ENCODE results near the gene TMPRSS4. TPM values are rescaled to one million over a fixed set of nuclear protein-coding genes. Genes with fewer than 3 reads are reported as not detected.

Gene TMPRSS4
- polyA plus RNA-seq, 1 of the 3 experiments (the other 2 are of a cell fraction), result not detected

DNA sequence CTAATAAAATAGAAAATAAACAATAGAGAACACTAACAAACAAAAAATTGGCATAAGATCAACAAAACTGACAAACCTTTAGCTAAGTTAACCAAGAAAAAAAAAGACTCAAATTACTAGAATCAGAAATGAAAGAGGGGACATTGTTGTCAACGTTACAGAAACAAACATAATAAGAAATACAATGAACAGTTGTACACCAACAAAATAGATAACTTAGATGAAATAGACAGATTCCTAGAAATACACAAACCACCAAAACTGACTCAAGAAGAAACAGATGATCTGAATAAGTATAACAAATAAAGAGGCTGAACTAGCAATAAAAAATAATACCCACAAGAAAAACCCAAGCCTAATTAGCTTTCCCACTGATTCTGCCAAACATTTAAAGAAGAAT lies 34.7 kb upstream of the TMPRSS4 start:
- 24% methylated on average over 1 of the region's 1 CpG for WGBS (ENCODE audit: low lambda C conversion rate)
- H3K4me2 ChIP-seq, result no peak overlapping the region
- no peaks in the 10 kb centered on the region for H3K9me3 ChIP-seq
- H3K27ac ChIP-seq (ENCODE audit: low read depth in 2 of 2, low read length in 1 of 2), result no peak overlapping the region
- no peaks in the 10 kb centered on the region for H4K20me1 ChIP-seq (ENCODE audit: insufficient read depth)
- H3K36me3 ChIP-seq (replicated peaks in 1 of 2; ENCODE audit: control insufficient read depth in 1 of 2, insufficient read depth in 2 of 2, low read length in 1 of 2), result no peaks in the 10 kb centered on the region
- H3K9me2 ChIP-seq, result no peaks in the 10 kb centered on the region
- ChIA-PET CTCF (interaction anchor here (0.6 to 7.1 kb wide), 5 partner anchors 11 to 257 kb away, joined by 3 to 47 read pairs (median 3); no protein-coding TSS in a partner anchor), POLR2A (no interaction called here)
- H3K4me3 ChIP-seq (ENCODE audit: low read depth in 2 of 2, low read length in 1 of 2), result no peak overlapping the region
- H3F3A ChIP-seq (replicated peaks; ENCODE audit: insufficient read depth), result no peaks in the 10 kb centered on the region
- no peak for DNase-seq
- H3K27me3 ChIP-seq (ENCODE audit: insufficient read depth), result peaks cover 9% of the 10 kb centered on the region; the same call in 1 of the 2 replicates
- no peak overlapping the region for H2AFZ ChIP-seq (ENCODE audit: low read depth)
- H3K4me1 ChIP-seq (ENCODE audit: control insufficient read depth in 1 of 2, insufficient read depth in 2 of 2, low read depth in 1 of 2, low read length in 1 of 2), result no peaks in the 10 kb centered on the region
- no peak for TF ChIP-seq MEF2A (IDR thresholded peaks at IDR 0.05; ENCODE audit: borderline replicate concordance, low read depth)
- TF ChIP-seq MXI1 (IDR thresholded peaks at IDR 0.05; ENCODE audit: low read depth, low read length), result no peak
- no peak for TF ChIP-seq RAD21 (IDR thresholded peaks at IDR 0.05; ENCODE audit: low read length)
- H3K79me2 ChIP-seq (ENCODE audit: insufficient read depth), result no peaks in the 10 kb centered on the region
- H3K9ac ChIP-seq, result no peak overlapping the region

DNA sequence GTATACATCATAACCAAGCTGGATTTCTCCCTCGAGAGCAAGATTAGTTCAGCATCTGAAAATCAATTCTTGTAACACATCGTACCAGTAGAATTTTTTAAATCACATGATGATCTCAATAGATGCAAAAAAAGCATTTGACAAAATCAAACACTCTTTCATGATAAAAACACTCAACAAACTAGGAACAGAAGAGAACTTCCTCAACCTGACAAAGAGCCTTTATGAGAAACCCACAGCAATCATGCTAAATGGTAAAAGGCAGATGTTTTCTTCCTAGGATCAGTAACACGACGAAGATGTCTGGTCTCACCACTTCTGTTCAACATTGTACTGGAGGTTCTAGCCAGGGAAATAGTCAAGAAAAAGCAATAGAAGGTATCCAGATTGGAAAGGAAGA lies 34.1 kb upstream of the TMPRSS4 start:
- Histone ChIP-seq H3K4me1 (ENCODE audit: control insufficient read depth in 1 of 2, insufficient read depth in 2 of 2, low read depth in 1 of 2, low read length in 1 of 2) (no peaks in the 10 kb centered on the region), H3K9me2 (no peaks in the 10 kb centered on the region), H3K36me3 (replicated peaks in 1 of 2; ENCODE audit: control insufficient read depth in 1 of 2, insufficient read depth in 2 of 2, low read length in 1 of 2) (no peaks in the 10 kb centered on the region), H2AFZ (ENCODE audit: low read depth) (no peak overlapping the region), H3K9me3 (no peaks in the 10 kb centered on the region), H3K79me2 (ENCODE audit: insufficient read depth) (no peaks in the 10 kb centered on the region), H3K27me3 (ENCODE audit: insufficient read depth) (peaks cover 15% of the 10 kb centered on the region; the same call in 1 of the 2 replicates), H3K27ac (ENCODE audit: low read depth in 2 of 2, low read length in 1 of 2) (no peak overlapping the region), H3K4me3 (ENCODE audit: low read depth in 2 of 2, low read length in 1 of 2) (no peak overlapping the region), H4K20me1 (ENCODE audit: insufficient read depth) (no peaks in the 10 kb centered on the region), H3F3A (replicated peaks; ENCODE audit: insufficient read depth) (no peaks in the 10 kb centered on the region), H3K4me2 (no peak overlapping the region), H3K9ac (no peak overlapping the region)
- DNase-seq, result no peak
- 36% methylated on average over 4 of the region's 4 CpGs for WGBS (ENCODE audit: low lambda C conversion rate)
- POLR2A ChIA-PET, result no interaction called here
- TF ChIP-seq RXRA (IDR thresholded peaks at IDR 0.05; ENCODE audit: borderline replicate concordance, low read depth), result no peak
- TF ChIP-seq, protein P1, sequence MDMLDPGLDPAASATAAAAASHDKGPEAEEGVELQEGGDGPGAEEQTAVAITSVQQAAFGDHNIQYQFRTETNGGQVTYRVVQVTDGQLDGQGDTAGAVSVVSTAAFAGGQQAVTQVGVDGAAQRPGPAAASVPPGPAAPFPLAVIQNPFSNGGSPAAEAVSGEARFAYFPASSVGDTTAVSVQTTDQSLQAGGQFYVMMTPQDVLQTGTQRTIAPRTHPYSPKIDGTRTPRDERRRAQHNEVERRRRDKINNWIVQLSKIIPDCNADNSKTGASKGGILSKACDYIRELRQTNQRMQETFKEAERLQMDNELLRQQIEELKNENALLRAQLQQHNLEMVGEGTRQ (IDR thresholded peaks at IDR 0.05; ENCODE audit: borderline replicate concordance, low read depth, low read length), result no peak
- no peak for TF ChIP-seq CHD2 (IDR thresholded peaks at IDR 0.05; ENCODE audit: low read length, partially characterized antibody)
- TF ChIP-seq, protein P2, sequence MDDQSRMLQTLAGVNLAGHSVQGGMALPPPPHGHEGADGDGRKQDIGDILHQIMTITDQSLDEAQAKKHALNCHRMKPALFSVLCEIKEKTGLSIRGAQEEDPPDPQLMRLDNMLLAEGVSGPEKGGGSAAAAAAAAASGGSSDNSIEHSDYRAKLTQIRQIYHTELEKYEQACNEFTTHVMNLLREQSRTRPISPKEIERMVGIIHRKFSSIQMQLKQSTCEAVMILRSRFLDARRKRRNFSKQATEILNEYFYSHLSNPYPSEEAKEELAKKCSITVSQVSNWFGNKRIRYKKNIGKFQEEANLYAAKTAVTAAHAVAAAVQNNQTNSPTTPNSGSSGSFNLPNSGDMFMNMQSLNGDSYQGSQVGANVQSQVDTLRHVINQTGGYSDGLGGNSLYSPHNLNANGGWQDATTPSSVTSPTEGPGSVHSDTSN (IDR thresholded peaks at IDR 0.05), result no peak
- no peak for TF ChIP-seq SMC3 (IDR thresholded peaks at IDR 0.05; ENCODE audit: low read depth, low read length)
- TF ChIP-seq ELF1 (IDR thresholded peaks at IDR 0.05), result no peak
- no peak for TF ChIP-seq TCF12 (IDR thresholded peaks at IDR 0.05)
- no peak for TF ChIP-seq FOXM1 (IDR thresholded peaks at IDR 0.05; ENCODE audit: low read depth)
- CTCF ChIA-PET, result interaction anchor here (1.0 to 7.1 kb wide), 3 partner anchors 11 to 96 kb away, joined by 3 to 47 read pairs (median 4); no protein-coding TSS in a partner anchor

DNA sequence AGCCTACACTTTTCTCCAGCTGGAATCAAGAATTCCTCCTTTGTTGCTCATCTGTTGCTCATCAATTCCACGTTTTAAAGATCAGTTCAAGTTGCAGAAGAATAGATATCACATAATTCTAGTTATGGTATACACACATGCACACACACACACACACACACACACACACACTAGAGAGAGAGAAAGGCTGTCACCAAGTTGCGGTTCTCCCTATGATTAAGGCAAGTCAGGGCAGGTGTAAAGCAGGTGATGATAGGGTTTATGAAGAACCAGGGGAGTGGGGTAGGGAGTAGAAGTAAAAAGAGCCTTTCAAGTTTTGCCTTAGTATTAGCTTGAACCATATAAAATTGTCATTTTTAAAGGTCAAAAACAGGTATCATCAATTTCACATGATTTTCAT lies 31.7 kb upstream of the TMPRSS4 start:
- TF ChIP-seq RCOR1 (IDR thresholded peaks at IDR 0.05; ENCODE audit: low read length) (no peak), FOXJ3 (CRISPR knock-in tag; IDR thresholded peaks at IDR 0.05) (no peak), GABPA (IDR thresholded peaks at IDR 0.05; ENCODE audit: low read depth) (no peak), NFIC (IDR thresholded peaks at IDR 0.05; ENCODE audit: borderline replicate concordance) (no peak), CHD2 (IDR thresholded peaks at IDR 0.05; ENCODE audit: low read length, partially characterized antibody) (no peak), GATA2 (CRISPR knock-in tag; IDR thresholded peaks at IDR 0.05) (no peak), EP300 (IDR thresholded peaks at IDR 0.05; ENCODE audit: borderline replicate concordance in 1 of 2, low read depth in 1 of 2, low read length in 1 of 2) (no peak), ELF1 (IDR thresholded peaks at IDR 0.05) (no peak), YY1 (IDR thresholded peaks at IDR 0.05; ENCODE audit: low read depth) (no peak), TEAD4 (IDR thresholded peaks at IDR 0.05; ENCODE audit: borderline replicate concordance, insufficient read depth) (no peak), RXRA (IDR thresholded peaks at IDR 0.05; ENCODE audit: borderline replicate concordance, low read depth) (no peak)
- TF ChIP-seq, protein P3, sequence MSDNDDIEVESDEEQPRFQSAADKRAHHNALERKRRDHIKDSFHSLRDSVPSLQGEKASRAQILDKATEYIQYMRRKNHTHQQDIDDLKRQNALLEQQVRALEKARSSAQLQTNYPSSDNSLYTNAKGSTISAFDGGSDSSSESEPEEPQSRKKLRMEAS (IDR thresholded peaks at IDR 0.05; ENCODE audit: low read depth), result no peak
- TF ChIP-seq, protein P4, sequence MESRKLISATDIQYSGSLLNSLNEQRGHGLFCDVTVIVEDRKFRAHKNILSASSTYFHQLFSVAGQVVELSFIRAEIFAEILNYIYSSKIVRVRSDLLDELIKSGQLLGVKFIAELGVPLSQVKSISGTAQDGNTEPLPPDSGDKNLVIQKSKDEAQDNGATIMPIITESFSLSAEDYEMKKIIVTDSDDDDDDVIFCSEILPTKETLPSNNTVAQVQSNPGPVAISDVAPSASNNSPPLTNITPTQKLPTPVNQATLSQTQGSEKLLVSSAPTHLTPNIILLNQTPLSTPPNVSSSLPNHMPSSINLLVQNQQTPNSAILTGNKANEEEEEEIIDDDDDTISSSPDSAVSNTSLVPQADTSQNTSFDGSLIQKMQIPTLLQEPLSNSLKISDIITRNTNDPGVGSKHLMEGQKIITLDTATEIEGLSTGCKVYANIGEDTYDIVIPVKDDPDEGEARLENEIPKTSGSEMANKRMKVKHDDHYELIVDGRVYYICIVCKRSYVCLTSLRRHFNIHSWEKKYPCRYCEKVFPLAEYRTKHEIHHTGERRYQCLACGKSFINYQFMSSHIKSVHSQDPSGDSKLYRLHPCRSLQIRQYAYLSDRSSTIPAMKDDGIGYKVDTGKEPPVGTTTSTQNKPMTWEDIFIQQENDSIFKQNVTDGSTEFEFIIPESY (IDR thresholded peaks at IDR 0.05; ENCODE audit: borderline replicate concordance, low read depth), result no peak
- no peak overlapping the region for H3K4me2 ChIP-seq
- H3K79me2 ChIP-seq (ENCODE audit: insufficient read depth), result no peaks in the 10 kb centered on the region
- WGBS (ENCODE audit: low lambda C conversion rate), result 34% methylated on average over 2 of the region's 2 CpGs
- H3K4me1 ChIP-seq (ENCODE audit: control insufficient read depth in 1 of 2, insufficient read depth in 2 of 2, low read depth in 1 of 2, low read length in 1 of 2), result no peaks in the 10 kb centered on the region
- ChIA-PET POLR2A (no interaction called here), CTCF (interaction anchor here (0.7 to 4.2 kb wide), 5 partner anchors 8 to 619 kb away, joined by 3 to 12 read pairs (median 10); no protein-coding TSS in a partner anchor)
- no peaks in the 10 kb centered on the region for H3K9me2 ChIP-seq
- no peak overlapping the region for H2AFZ ChIP-seq (ENCODE audit: low read depth)
- H3K27me3 ChIP-seq (ENCODE audit: insufficient read depth), result peaks cover 8% of the 10 kb centered on the region; the same call in 1 of the 2 replicates
- H3K27ac ChIP-seq (ENCODE audit: low read depth in 2 of 2, low read length in 1 of 2), result no peak overlapping the region
- no peak for DNase-seq
- no peaks in the 10 kb centered on the region for H3K36me3 ChIP-seq (replicated peaks in 1 of 2; ENCODE audit: control insufficient read depth in 1 of 2, insufficient read depth in 2 of 2, low read length in 1 of 2)
- no peak overlapping the region for H3K4me3 ChIP-seq (ENCODE audit: low read depth in 2 of 2, low read length in 1 of 2)
- H3K9ac ChIP-seq, result no peak overlapping the region
- no peaks in the 10 kb centered on the region for H3K9me3 ChIP-seq
- no peaks in the 10 kb centered on the region for H3F3A ChIP-seq (replicated peaks; ENCODE audit: insufficient read depth)
- H4K20me1 ChIP-seq (ENCODE audit: insufficient read depth), result no peaks in the 10 kb centered on the region

All from SK-N-SH (cell line).